DND-41 (cell line): Measurements from ENCODE around the gene GSTT2B.
A peak's percentile ranks its signal among the peaks of the same experiment; 100 is the strongest.
"Not testable (repeated sequence)": the region's sequence is repeated elsewhere in the genome, so short reads cannot be mapped to it uniquely, and the experiment has no call there.

Experiments used
- ATAC-seq: fragments of 200-7000 bp; cut with Tn5 transposase; 3 replicates; pipeline ENCODE4 v1.9.1; 2021; ENCODE audit warnings: low read depth; ENCODE audit not compliant: insufficient read depth
- DNase-seq: peaks from one replicate; pipeline ENCODE4 v3.0.0-alpha.2; 2020
- H2AFZ ChIP-seq: 2 replicates; pipeline ENCODE4 v1.6.0; 2012; ENCODE audit warnings: low read depth, low read length
- H3K27ac ChIP-seq: 2 replicates; pipeline ENCODE4 v1.5.1; 2012; ENCODE audit warnings: low read length, inconsistent platforms
- H3K27me3 ChIP-seq: fragments of 200-600 bp; sonication (generic); 2 replicates; pipeline ENCODE4 v1.6.0; 2012; ENCODE audit warnings: low read length, mild to moderate bottlenecking, inconsistent platforms; ENCODE audit not compliant: insufficient read depth, poor library complexity
- H3K36me3 ChIP-seq: 2 replicates; pipeline ENCODE4 v1.5.1; 2012; ENCODE audit warnings: low read length, inconsistent platforms; ENCODE audit not compliant: insufficient read depth
- H3K4me1 ChIP-seq: 2 replicates; pipeline ENCODE4 v1.5.1; 2012; ENCODE audit warnings: mild to moderate bottlenecking, low read length; ENCODE audit not compliant: insufficient read depth
- H3K4me2 ChIP-seq: 2 replicates; pipeline ENCODE4 v1.6.0; 2012; ENCODE audit warnings: mild to moderate bottlenecking, moderate library complexity, low read length, inconsistent platforms; ENCODE audit not compliant: insufficient read depth
- H3K4me3 ChIP-seq, 2 experiments: fragments of 200-600 bp in 1 of 2; shearing (Covaris generic) in 1 of 2; 2 replicates each; pipeline ENCODE4 v1.5.1; 2012 to 2016; ENCODE audit warnings: inconsistent platforms in 2 of 2, low read length in 2 of 2, mild to moderate bottlenecking in 2 of 2, low read depth in 1 of 2, moderate library complexity in 1 of 2
- H3K79me2 ChIP-seq: 2 replicates; pipeline ENCODE4 v1.6.0; 2012; ENCODE audit warnings: low read length, inconsistent platforms; ENCODE audit not compliant: insufficient read depth
- H3K9ac ChIP-seq: 2 replicates; pipeline ENCODE4 v1.6.0; 2012; ENCODE audit warnings: low read depth, mild to moderate bottlenecking, inconsistent platforms, low read length, moderate library complexity
- H3K9me3 ChIP-seq: 2 replicates; pipeline ENCODE4 v1.5.1; 2012; ENCODE audit warnings: low read length, moderate library complexity, mild to moderate bottlenecking, inconsistent platforms; ENCODE audit not compliant: insufficient read depth, severe bottlenecking
- H4K20me1 ChIP-seq: 2 replicates; pipeline ENCODE4 v1.6.0; 2012; ENCODE audit warnings: low read length; ENCODE audit not compliant: insufficient read depth
- EZH2 ChIP-seq: IDR thresholded peaks from 3 replicates; pipeline ENCODE4 v1.6.1; 2012; ENCODE audit warnings: borderline replicate concordance, low read depth, mild to moderate bottlenecking, moderate library complexity, low read length, inconsistent platforms; ENCODE audit not compliant: severe bottlenecking
- TF ChIP-seq, protein P1 (sequence below): IDR thresholded peaks from 2 replicates; pipeline ENCODE4 v1.5.1; 2012; ENCODE audit warnings: borderline replicate concordance, low read length, moderate library complexity, mild to moderate bottlenecking; ENCODE audit not compliant: poor library complexity, severe bottlenecking; ENCODE audit errors: extremely low read depth

Gene GSTT2B

DNA sequence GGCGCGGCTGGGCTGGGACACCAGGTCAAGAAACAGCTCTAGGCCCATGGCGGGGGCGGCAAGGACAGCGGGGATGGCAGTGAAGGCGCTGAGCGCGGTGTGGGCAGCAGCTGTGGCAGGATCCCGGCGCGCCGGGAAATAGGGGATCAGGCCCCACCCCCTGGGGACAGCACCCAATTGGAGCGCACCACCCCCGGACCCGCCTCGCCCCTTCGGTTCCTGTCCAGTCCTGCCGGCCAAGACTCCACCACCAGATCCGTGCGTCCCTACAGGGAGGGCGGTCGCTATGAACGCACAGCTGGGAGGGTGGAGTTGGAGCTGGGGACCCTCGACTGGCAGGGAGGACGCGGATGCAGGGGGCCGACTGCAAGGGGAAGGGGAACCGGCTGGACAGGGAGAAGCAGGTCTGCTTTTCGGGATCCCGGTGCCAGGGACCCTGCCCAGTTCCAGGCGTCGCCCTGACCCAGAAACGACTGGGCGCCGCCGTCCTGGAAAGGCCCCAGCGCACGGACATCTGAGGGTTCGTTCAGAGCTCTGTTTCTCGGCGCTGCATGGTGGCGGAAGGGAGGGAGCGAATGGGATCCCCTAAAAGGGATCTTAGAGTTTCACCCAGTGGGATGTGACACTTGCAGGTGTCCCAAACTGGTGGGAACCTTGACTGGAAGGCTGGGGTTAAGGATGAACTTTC, at the start of gene GSTT2B:
Gene GSTT2B, minus strand, starts transcription at position 112 of the 688 bp plus-strand sequence. Its CDS starts 64 bp downstream, at position 48.
- not testable (repeated sequence) for ATAC-seq, H3K9ac ChIP-seq, DNase-seq

GRCh38 chr22:24010018-24010391, 49.0 kb upstream of the GSTT2B start:
- Histone ChIP-seq H3K27me3 (no peaks in the 10 kb centered on the region), H3K4me2 (no peak overlapping the region), H3K27ac (no peak overlapping the region), H3K9me3 (peaks cover 3% of the 10 kb centered on the region), H3K36me3 (no peaks in the 10 kb centered on the region), H3K9ac (no peak overlapping the region), H3K4me1 (peaks cover 27% of the 10 kb centered on the region), H3K79me2 (peaks cover 39% of the 10 kb centered on the region), H4K20me1 (no peaks in the 10 kb centered on the region; the same call in 1 of the 2 replicates), H3K4me3 (no peak overlapping the region), H2AFZ (peak overlapping the region; percentile 95)
- TF ChIP-seq EZH2 = no peak
- TF ChIP-seq, protein P1, sequence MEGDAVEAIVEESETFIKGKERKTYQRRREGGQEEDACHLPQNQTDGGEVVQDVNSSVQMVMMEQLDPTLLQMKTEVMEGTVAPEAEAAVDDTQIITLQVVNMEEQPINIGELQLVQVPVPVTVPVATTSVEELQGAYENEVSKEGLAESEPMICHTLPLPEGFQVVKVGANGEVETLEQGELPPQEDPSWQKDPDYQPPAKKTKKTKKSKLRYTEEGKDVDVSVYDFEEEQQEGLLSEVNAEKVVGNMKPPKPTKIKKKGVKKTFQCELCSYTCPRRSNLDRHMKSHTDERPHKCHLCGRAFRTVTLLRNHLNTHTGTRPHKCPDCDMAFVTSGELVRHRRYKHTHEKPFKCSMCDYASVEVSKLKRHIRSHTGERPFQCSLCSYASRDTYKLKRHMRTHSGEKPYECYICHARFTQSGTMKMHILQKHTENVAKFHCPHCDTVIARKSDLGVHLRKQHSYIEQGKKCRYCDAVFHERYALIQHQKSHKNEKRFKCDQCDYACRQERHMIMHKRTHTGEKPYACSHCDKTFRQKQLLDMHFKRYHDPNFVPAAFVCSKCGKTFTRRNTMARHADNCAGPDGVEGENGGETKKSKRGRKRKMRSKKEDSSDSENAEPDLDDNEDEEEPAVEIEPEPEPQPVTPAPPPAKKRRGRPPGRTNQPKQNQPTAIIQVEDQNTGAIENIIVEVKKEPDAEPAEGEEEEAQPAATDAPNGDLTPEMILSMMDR = no peak
- DNase-seq (no peak), ATAC-seq (no peak)

More for the DNA sequence above, at the start of gene GSTT2B:
- H3K4me3 ChIP-seq, H2AFZ ChIP-seq, H3K4me1 ChIP-seq, H3K79me2 ChIP-seq, H3K27me3 ChIP-seq, H3K9me3 ChIP-seq, H3K4me2 ChIP-seq, H3K36me3 ChIP-seq, H3K27ac ChIP-seq, H4K20me1 ChIP-seq: not testable (repeated sequence)

GRCh38 chr22:24009227-24010017, 48.4 kb upstream of the GSTT2B start:
- H2AFZ ChIP-seq = peak overlapping the region; percentile 95
- no peaks in the 10 kb centered on the region; the same call in 1 of the 2 replicates for H4K20me1 ChIP-seq
- no peak for ATAC-seq
- H3K79me2 ChIP-seq = peaks cover 33% of the 10 kb centered on the region
- H3K4me3 ChIP-seq = no peak overlapping the region
- H3K36me3 ChIP-seq = no peaks in the 10 kb centered on the region
- no peak overlapping the region for H3K27ac ChIP-seq
- peaks cover 3% of the 10 kb centered on the region for H3K9me3 ChIP-seq
- TF ChIP-seq EZH2 = no peak
- TF ChIP-seq, protein P1 = no peak
- H3K9ac ChIP-seq = no peak overlapping the region
- no peak for DNase-seq
- H3K4me1 ChIP-seq = peaks cover 27% of the 10 kb centered on the region
- no peaks in the 10 kb centered on the region for H3K27me3 ChIP-seq
- H3K4me2 ChIP-seq = no peak overlapping the region
